ENCODE measurements around the gene RAB19. TPM values are rescaled to one million over a fixed set of nuclear protein-coding genes. Genes with fewer than 3 reads are reported as not detected.

The RAB19 gene
- total RNA-seq, 1 experiment from 2014 or later, result 10.8 TPM

GRCh38 chr7:140435252-140435895, 31.5 kb downstream of the RAB19 start (continued):
- TF ChIP-seq, protein P1, sequence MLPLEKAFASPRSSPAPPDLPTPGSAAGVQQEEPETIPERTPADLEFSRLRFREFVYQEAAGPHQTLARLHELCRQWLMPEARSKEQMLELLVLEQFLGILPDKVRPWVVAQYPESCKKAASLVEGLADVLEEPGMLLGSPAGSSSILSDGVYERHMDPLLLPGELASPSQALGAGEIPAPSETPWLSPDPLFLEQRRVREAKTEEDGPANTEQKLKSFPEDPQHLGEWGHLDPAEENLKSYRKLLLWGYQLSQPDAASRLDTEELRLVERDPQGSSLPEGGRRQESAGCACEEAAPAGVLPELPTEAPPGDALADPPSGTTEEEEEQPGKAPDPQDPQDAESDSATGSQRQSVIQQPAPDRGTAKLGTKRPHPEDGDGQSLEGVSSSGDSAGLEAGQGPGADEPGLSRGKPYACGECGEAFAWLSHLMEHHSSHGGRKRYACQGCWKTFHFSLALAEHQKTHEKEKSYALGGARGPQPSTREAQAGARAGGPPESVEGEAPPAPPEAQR (CRISPR knock-in tag; IDR thresholded peaks at IDR 0.05), result no peak
- TF ChIP-seq PRRX2 (CRISPR knock-in tag; IDR thresholded peaks at IDR 0.05), result no peak

GRCh38 chr7:140439359-140439758, 35.5 kb downstream of the RAB19 start:
- ATAC-seq (no peak), DNase-seq (ENCODE audit: low spot score) (no peak)
- Mint-ChIP-seq H3K27ac (no peak overlapping the region), H3K36me3 (no peaks in the 10 kb centered on the region), H3K4me3 (no peak overlapping the region), H3K9me3 (no peaks in the 10 kb centered on the region), H3K4me1 (no peaks in the 10 kb centered on the region), H3K27me3 (ENCODE audit: low read depth) (no peaks in the 10 kb centered on the region)
- CTCF ChIA-PET, result no interaction called here
- POLR2A ChIA-PET, result no interaction called here
- TF ChIP-seq, protein P2, sequence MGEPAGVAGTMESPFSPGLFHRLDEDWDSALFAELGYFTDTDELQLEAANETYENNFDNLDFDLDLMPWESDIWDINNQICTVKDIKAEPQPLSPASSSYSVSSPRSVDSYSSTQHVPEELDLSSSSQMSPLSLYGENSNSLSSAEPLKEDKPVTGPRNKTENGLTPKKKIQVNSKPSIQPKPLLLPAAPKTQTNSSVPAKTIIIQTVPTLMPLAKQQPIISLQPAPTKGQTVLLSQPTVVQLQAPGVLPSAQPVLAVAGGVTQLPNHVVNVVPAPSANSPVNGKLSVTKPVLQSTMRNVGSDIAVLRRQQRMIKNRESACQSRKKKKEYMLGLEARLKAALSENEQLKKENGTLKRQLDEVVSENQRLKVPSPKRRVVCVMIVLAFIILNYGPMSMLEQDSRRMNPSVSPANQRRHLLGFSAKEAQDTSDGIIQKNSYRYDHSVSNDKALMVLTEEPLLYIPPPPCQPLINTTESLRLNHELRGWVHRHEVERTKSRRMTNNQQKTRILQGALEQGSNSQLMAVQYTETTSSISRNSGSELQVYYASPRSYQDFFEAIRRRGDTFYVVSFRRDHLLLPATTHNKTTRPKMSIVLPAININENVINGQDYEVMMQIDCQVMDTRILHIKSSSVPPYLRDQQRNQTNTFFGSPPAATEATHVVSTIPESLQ (CRISPR knock-in tag; IDR thresholded peaks at IDR 0.05), result no peak
- no peak for TF ChIP-seq MYBL2 (CRISPR knock-in tag; IDR thresholded peaks at IDR 0.05)
- no peak for TF ChIP-seq NFE2L1 (CRISPR knock-in tag; IDR thresholded peaks at IDR 0.05)
- TF ChIP-seq, protein P3, sequence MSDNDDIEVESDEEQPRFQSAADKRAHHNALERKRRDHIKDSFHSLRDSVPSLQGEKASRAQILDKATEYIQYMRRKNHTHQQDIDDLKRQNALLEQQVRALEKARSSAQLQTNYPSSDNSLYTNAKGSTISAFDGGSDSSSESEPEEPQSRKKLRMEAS (CRISPR knock-in tag; IDR thresholded peaks at IDR 0.05), result no peak

DNA sequence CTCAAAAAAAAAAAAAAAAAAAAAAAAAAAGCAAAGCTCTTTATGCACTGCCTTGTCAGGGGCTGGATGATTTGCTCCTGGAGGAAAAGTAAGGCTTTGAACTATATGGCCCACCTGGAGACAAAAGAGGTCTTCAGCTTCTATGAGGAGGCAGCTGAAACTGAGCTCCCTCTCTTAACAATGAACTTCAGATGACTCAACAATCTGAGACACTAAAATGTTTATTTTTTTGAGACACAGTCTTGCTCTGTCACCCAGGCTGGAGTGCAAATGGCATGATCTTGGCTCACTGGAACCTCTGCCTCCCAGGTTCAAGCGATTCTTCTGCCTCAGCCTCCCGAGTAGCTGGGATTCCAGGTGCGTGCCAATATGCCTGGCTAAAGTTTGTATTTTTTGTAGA, 36.7 kb downstream of the RAB19 start:
- Mint-ChIP-seq H3K27ac (no peak overlapping the region), H3K4me1 (no peaks in the 10 kb centered on the region), H3K27me3 (ENCODE audit: low read depth) (no peaks in the 10 kb centered on the region), H3K36me3 (no peaks in the 10 kb centered on the region), H3K9me3 (no peaks in the 10 kb centered on the region), H3K4me3 (no peak overlapping the region)
- POLR2A ChIA-PET, result interaction anchor here (0.6 to 0.7 kb wide), 3 partner anchors 25 to 1671 kb away, joined by 3 to 5 read pairs (median 3); no protein-coding TSS in a partner anchor
- TF ChIP-seq, protein P4, sequence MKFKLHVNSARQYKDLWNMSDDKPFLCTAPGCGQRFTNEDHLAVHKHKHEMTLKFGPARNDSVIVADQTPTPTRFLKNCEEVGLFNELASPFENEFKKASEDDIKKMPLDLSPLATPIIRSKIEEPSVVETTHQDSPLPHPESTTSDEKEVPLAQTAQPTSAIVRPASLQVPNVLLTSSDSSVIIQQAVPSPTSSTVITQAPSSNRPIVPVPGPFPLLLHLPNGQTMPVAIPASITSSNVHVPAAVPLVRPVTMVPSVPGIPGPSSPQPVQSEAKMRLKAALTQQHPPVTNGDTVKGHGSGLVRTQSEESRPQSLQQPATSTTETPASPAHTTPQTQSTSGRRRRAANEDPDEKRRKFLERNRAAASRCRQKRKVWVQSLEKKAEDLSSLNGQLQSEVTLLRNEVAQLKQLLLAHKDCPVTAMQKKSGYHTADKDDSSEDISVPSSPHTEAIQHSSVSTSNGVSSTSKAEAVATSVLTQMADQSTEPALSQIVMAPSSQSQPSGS (CRISPR knock-in tag; IDR thresholded peaks at IDR 0.05; ENCODE audit: borderline replicate concordance, low read depth), result no peak
- DNase-seq (ENCODE audit: low spot score), result no peak
- CTCF ChIA-PET, result no interaction called here
- no peak for ATAC-seq

DNA sequence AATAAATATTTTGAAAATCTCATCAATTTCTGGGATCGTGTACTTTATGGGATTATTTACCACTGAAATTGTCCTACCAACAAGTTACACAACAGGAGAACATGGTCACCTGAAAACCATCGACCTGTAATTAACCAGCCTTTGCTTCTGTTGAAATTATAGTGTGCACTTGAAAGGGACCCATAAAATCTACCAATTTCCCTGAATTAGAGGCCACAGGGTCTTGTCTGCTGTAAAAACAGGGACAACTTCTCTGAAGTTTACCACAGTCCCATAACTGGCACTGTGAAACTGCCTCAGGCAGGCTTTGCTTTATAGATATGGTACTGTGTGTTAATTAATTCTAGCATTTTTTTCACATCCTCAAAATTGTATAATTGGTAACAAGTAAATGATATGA, 37.7 kb downstream of the RAB19 start:
- ChIA-PET CTCF (no interaction called here), POLR2A (no interaction called here)
- peaks cover 4% of the 10 kb centered on the region; the same call in 1 of the 2 replicates for H3K9me3 Mint-ChIP-seq
- peaks cover 1% of the 10 kb centered on the region for H3K4me1 Mint-ChIP-seq
- DNase-seq (ENCODE audit: low spot score) (no peak), ATAC-seq (no peak)
- H3K36me3 Mint-ChIP-seq, result 0 out of 2 replicates have a peak, but pooled peaks cover 4% of the 10 kb centered on the region
- no peak overlapping the region for H3K27ac Mint-ChIP-seq
- H3K4me3 Mint-ChIP-seq, result no peak overlapping the region
- no peaks in the 10 kb centered on the region for H3K27me3 Mint-ChIP-seq (ENCODE audit: low read depth)
- TF ChIP-seq, protein P3 (CRISPR knock-in tag; IDR thresholded peaks at IDR 0.05), result no peak
- TF ChIP-seq GTF2I (CRISPR knock-in tag; conservative IDR thresholded peaks at IDR 0.05), result no peak
- TF ChIP-seq ZNF281 (CRISPR knock-in tag; IDR thresholded peaks at IDR 0.05), result no peak
- TF ChIP-seq SOX15 (CRISPR knock-in tag; IDR thresholded peaks at IDR 0.05), result no peak
- TF ChIP-seq, protein P5, sequence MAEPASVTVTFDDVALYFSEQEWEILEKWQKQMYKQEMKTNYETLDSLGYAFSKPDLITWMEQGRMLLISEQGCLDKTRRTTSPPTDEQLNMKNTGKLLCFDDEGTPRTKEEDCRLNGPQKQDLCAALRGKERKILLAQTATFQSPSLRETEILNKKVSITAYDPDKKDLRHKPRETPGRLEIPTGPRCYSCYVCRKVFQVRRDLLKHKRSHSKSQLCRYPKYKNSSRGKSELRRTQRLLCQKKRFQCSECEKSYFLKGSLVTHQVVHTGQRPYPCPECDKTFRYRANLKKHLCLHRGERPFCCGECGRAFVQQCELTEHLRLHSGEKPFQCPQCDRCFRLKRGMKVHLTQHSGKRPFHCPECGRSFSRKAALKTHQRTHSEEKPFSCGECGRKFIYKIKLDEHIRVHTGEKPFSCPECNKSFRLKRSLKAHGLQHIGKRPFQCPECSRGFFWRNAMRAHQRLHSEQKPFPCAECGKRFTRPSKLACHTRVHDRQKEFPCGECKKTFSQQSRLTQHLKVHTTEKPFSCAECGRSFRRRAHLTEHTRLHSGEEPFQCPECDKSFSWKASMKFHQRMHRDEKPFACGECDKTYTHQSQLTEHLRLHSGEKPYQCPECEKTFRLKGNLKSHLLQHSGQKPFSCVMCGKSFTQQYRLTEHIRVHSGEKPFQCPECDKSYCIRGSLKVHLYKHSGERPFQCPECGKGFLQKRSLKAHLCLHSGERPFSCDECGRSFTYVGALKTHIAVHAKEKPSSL (CRISPR knock-in tag; conservative IDR thresholded peaks at IDR 0.05), result no peak
- no peak for TF ChIP-seq ZNF263 (CRISPR knock-in tag; IDR thresholded peaks at IDR 0.05; ENCODE audit: low read depth)
- TF ChIP-seq, protein P6, sequence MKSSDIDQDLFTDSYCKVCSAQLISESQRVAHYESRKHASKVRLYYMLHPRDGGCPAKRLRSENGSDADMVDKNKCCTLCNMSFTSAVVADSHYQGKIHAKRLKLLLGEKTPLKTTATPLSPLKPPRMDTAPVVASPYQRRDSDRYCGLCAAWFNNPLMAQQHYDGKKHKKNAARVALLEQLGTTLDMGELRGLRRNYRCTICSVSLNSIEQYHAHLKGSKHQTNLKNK (CRISPR knock-in tag; IDR thresholded peaks at IDR 0.05), result no peak
- TF ChIP-seq ZNF423 (CRISPR knock-in tag; IDR thresholded peaks at IDR 0.05), result no peak
- TF ChIP-seq, protein P1 (CRISPR knock-in tag; IDR thresholded peaks at IDR 0.05), result no peak
- TF ChIP-seq ELF4 (CRISPR knock-in tag; IDR thresholded peaks at IDR 0.05; ENCODE audit: low read depth), result no peak
- TF ChIP-seq CREB1 (CRISPR knock-in tag; IDR thresholded peaks at IDR 0.05), result no peak
- TF ChIP-seq FOXJ3 (CRISPR knock-in tag; IDR thresholded peaks at IDR 0.05; ENCODE audit: borderline replicate concordance), result no peak
